Brain microvascular endothelial cell (primary cell): ENCODE results near the gene FBXW5.

Source experiments
- DNase-seq: peaks from one replicate; pipeline ENCODE4 v3.0.0-alpha.2; 2020
- H3K27ac ChIP-seq: fragments of 250-450 bp; sonication (Bioruptor Pico); 2 replicates; pipeline ENCODE4 v1.5.1; 2020; ENCODE audit warnings: mild to moderate bottlenecking, moderate library complexity
- H3K27me3 ChIP-seq: fragments of 250-450 bp; sonication (Bioruptor Pico); replicated peaks from 2 replicates; pipeline ENCODE4 v1.5.1; 2020; ENCODE audit warnings: mild to moderate bottlenecking
- H3K36me3 ChIP-seq: fragments of 250-450 bp; sonication (Bioruptor Pico); replicated peaks from 2 replicates; pipeline ENCODE4 v1.5.1; 2020; ENCODE audit warnings: mild to moderate bottlenecking
- H3K4me3 ChIP-seq: 2 replicates; pipeline ENCODE4 v1.5.1; 2011; ENCODE audit warnings: low read depth, mild to moderate bottlenecking, control low read depth, low read length, moderate library complexity
- CTCF ChIP-seq: IDR thresholded peaks from 2 replicates; pipeline ENCODE4 v1.5.1; 2011; ENCODE audit warnings: low read depth, mild to moderate bottlenecking, moderate library complexity, low read length, control low read depth, inconsistent platforms; ENCODE audit errors: missing control alignments
- in situ Hi-C: cut with HindIII; loops from 2 replicates; pipeline ENCODE4 v1.10.0; 2017; ENCODE audit warnings: low sequenced_read_pairs, low pct_ligation_motif_present

FBXW5 gene

GRCh38 chr9:136982232-136983051, 37.9 kb upstream of the FBXW5 start, which contains the start of gene LCNL1:
TSS of gene LCNL1 (plus strand) at chr9:136982993. CDS start at chr9:136983587, 594 bp downstream.
- DNase-seq = no peak
- Histone ChIP-seq H3K27ac (no peak within 1 kb of the TSS), H3K36me3 (no peaks in the 10 kb centered on the region), H3K4me3 (no peak within 1 kb of the TSS), H3K27me3 (peaks cover 23% of the 10 kb centered on the region)
- no peak for TF ChIP-seq CTCF
- in situ Hi-C loops = no loop called here

- in situ Hi-C loops = no loop called here
- Histone ChIP-seq H3K4me3 (no peak overlapping the region), H3K27me3 (peaks cover 23% of the 10 kb centered on the region), H3K36me3 (no peaks in the 10 kb centered on the region), H3K27ac (no peak overlapping the region)
- no peak for TF ChIP-seq CTCF
- no peak for DNase-seq
These were observed 37.2 kb upstream of the FBXW5 start for GRCh38 chr9:136981588-136982231.

GRCh38 chr9:136980669-136981478, 36.3 kb upstream of the FBXW5 start:
- no peak overlapping the region for H3K27ac ChIP-seq
- TF ChIP-seq CTCF = no peak
- DNase-seq = no peak
- H3K36me3 ChIP-seq = no peaks in the 10 kb centered on the region
- H3K4me3 ChIP-seq = no peak overlapping the region
- peaks cover 15% of the 10 kb centered on the region for H3K27me3 ChIP-seq
- in situ Hi-C loops = no loop called here

DNA sequence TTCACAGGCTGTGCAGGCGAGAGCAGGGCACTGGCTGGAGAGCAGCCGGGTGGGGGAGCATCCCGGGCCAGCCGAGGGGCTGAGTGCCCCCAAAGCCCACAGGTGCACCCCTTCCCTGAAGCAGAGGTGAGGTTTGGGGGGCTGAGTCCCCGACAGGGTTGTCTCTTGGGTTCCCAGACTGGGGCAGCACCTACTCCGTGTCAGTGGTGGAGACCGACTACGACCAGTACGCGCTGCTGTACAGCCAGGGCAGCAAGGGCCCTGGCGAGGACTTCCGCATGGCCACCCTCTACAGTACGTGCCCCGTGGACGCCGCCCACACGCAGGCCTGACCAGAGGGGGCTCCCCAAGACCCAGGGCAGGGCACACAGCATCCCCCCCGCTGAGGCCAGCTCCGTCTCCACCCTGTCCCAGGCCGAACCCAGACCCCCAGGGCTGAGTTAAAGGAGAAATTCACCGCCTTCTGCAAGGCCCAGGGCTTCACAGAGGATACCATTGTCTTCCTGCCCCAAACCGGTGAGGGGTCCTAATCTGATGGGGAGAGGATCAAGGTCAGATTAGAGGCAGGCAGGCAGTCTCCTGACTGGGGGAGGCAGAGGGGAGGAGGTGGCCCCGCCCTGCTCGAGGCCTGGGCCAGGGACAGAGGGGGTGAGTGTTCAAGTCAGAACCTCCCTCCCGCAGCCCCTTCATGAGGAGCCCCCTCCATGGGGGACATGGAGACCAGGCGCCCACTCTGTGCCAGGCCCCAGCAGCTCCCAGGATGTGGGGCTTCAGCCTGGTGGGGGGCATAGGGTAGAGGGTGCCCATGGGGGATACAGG, 35.4 kb upstream of the FBXW5 start:
- H3K27me3 ChIP-seq = peaks cover 8% of the 10 kb centered on the region
- in situ Hi-C loops = no loop called here
- no peaks in the 10 kb centered on the region for H3K36me3 ChIP-seq
- H3K27ac ChIP-seq = no peak overlapping the region
- no peak for DNase-seq
- no peak overlapping the region for H3K4me3 ChIP-seq
- TF ChIP-seq CTCF = no peak

- Histone ChIP-seq H3K27me3 (no peaks in the 10 kb centered on the region), H3K4me3 (no peak overlapping the region)
These were observed 34.5 kb upstream of the FBXW5 start for GRCh38 chr9:136978865-136979544.

More at GRCh38 chr9:136978865-136979544, 34.5 kb upstream of the FBXW5 start:
- no peaks in the 10 kb centered on the region for H3K36me3 ChIP-seq
- TF ChIP-seq CTCF = no peak
- no peak overlapping the region for H3K27ac ChIP-seq
- no peak for DNase-seq
- in situ Hi-C loops = no loop called here
